ENCODE results near the gene PRKRIP1.
"Not testable (repeated sequence)": the region's sequence is repeated elsewhere in the genome, so short reads cannot be mapped to it uniquely, and the experiment has no call there.

PRKRIP1 gene

GRCh38 chr7:102403563-102403962, 7.4 kb downstream of the PRKRIP1 start:
- no peak for DNase-seq (ENCODE audit: low spot score)
- FAIRE-seq = no peak

GRCh38 chr7:102404005-102404861, 8.1 kb downstream of the PRKRIP1 start:
- DNase-seq (ENCODE audit: low spot score) = peak; percentile 73
- FAIRE-seq = no peak

- DNase-seq (ENCODE audit: low spot score); FAIRE-seq: not testable (repeated sequence)
These were observed 8.7 kb downstream of the PRKRIP1 start for GRCh38 chr7:102404862-102405188.

GRCh38 chr7:102407910-102408309, 11.7 kb downstream of the PRKRIP1 start:
- no peak for FAIRE-seq
- no peak for DNase-seq (ENCODE audit: low spot score)

- not testable (repeated sequence) for FAIRE-seq
- peak; percentile 72 for DNase-seq (ENCODE audit: low spot score)
These were observed 12.4 kb downstream of the PRKRIP1 start for GRCh38 chr7:102408530-102408929.

GRCh38 chr7:102409340-102409739, 13.2 kb downstream of the PRKRIP1 start:
- FAIRE-seq = no peak
- DNase-seq (ENCODE audit: low spot score) = no peak

GRCh38 chr7:102410123-102410522, 14.0 kb downstream of the PRKRIP1 start:
- FAIRE-seq (no peak), DNase-seq (ENCODE audit: low spot score) (no peak)

GRCh38 chr7:102410918-102411317, 14.8 kb downstream of the PRKRIP1 start:
- FAIRE-seq = no peak
- DNase-seq (ENCODE audit: low spot score) = no peak

- DNase-seq (ENCODE audit: low spot score) (no peak), FAIRE-seq (no peak)
These were observed 16.4 kb downstream of the PRKRIP1 start for GRCh38 chr7:102412548-102412947.

GRCh38 chr7:102413091-102413490, 16.9 kb downstream of the PRKRIP1 start:
- FAIRE-seq = no peak
- DNase-seq (ENCODE audit: low spot score) = no peak

GRCh38 chr7:102413611-102414010, 17.4 kb downstream of the PRKRIP1 start:
- DNase-seq (ENCODE audit: low spot score) (no peak), FAIRE-seq (no peak)

- no peak for FAIRE-seq
- DNase-seq (ENCODE audit: low spot score) = no peak
These were observed 19.6 kb downstream of the PRKRIP1 start for GRCh38 chr7:102415685-102416225.

- FAIRE-seq = no peak
These were observed 20.2 kb downstream of the PRKRIP1 start for GRCh38 chr7:102416406-102416805.

GRCh38 chr7:102417105-102417504, 20.9 kb downstream of the PRKRIP1 start:
- DNase-seq (ENCODE audit: low spot score) (no peak), FAIRE-seq (no peak)

More at GRCh38 chr7:102416406-102416805, 20.2 kb downstream of the PRKRIP1 start:
- DNase-seq (ENCODE audit: low spot score) = no peak

- DNase-seq (ENCODE audit: low spot score) = no peak
- FAIRE-seq = no peak
These were observed 22.4 kb downstream of the PRKRIP1 start for GRCh38 chr7:102418592-102418991.

GRCh38 chr7:102421706-102422240, 25.6 kb downstream of the PRKRIP1 start:
- no peak for FAIRE-seq
- no peak for DNase-seq (ENCODE audit: low spot score)

- FAIRE-seq (no peak), DNase-seq (ENCODE audit: low spot score) (no peak)
These were observed 28.0 kb downstream of the PRKRIP1 start for GRCh38 chr7:102424129-102424551.

- no peak for DNase-seq (ENCODE audit: low spot score)
These were observed 28.6 kb downstream of the PRKRIP1 start for GRCh38 chr7:102424787-102425218.

GRCh38 chr7:102425639-102426267, 29.6 kb downstream of the PRKRIP1 start:
- FAIRE-seq (no peak), DNase-seq (ENCODE audit: low spot score) (no peak)

More at GRCh38 chr7:102424787-102425218, 28.6 kb downstream of the PRKRIP1 start:
- no peak for FAIRE-seq

- no peak for FAIRE-seq
- DNase-seq (ENCODE audit: low spot score) = no peak
These were observed 30.3 kb downstream of the PRKRIP1 start for GRCh38 chr7:102426268-102427018.

GRCh38 chr7:102427019-102427405, 30.8 kb downstream of the PRKRIP1 start:
- no peak for FAIRE-seq
- DNase-seq (ENCODE audit: low spot score) = no peak

Measured in RCC 7860 (cell line).